ENCODE results near the gene CLDN17. TPM values are rescaled to one million over a fixed set of nuclear protein-coding genes. Genes with fewer than 3 reads are reported as not detected.

CLDN17 gene
- total RNA-seq, 2 donors from 2014 or later: not detected

- TF ChIP-seq, protein P1, sequence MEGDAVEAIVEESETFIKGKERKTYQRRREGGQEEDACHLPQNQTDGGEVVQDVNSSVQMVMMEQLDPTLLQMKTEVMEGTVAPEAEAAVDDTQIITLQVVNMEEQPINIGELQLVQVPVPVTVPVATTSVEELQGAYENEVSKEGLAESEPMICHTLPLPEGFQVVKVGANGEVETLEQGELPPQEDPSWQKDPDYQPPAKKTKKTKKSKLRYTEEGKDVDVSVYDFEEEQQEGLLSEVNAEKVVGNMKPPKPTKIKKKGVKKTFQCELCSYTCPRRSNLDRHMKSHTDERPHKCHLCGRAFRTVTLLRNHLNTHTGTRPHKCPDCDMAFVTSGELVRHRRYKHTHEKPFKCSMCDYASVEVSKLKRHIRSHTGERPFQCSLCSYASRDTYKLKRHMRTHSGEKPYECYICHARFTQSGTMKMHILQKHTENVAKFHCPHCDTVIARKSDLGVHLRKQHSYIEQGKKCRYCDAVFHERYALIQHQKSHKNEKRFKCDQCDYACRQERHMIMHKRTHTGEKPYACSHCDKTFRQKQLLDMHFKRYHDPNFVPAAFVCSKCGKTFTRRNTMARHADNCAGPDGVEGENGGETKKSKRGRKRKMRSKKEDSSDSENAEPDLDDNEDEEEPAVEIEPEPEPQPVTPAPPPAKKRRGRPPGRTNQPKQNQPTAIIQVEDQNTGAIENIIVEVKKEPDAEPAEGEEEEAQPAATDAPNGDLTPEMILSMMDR (IDR thresholded peaks at IDR 0.05): no peak
- ATAC-seq (ENCODE audit: insufficient number of reproducible peaks, low FRiP score, low read depth): no peak
- Histone ChIP-seq H3K4me3 (no peak overlapping the region), H3K27me3 (replicated peaks; ENCODE audit: insufficient read depth) (no peaks in the 10 kb centered on the region), H3K27ac (no peak overlapping the region), H3K36me3 (no peaks in the 10 kb centered on the region), H3K9me3 (no peaks in the 10 kb centered on the region), H3K4me1 (ENCODE audit: control insufficient read depth in 1 of 2, low read depth in 2 of 2) (no peaks in the 10 kb centered on the region)
- no peak for DNase-seq (ENCODE audit: low spot score)
Observed at GRCh38 chr21:30129246-30129645, 37.4 kb downstream of the CLDN17 start.

- ATAC-seq (ENCODE audit: insufficient number of reproducible peaks, low FRiP score, low read depth): no peak
Observed at GRCh38 chr21:30126576-30126975, 40.0 kb downstream of the CLDN17 start.

GRCh38 chr21:30117631-30118030, 49.0 kb downstream of the CLDN17 start:
- DNase-seq (ENCODE audit: low spot score) (no peak), ATAC-seq (ENCODE audit: insufficient number of reproducible peaks, low FRiP score, low read depth) (no peak)
- TF ChIP-seq, protein P1 (IDR thresholded peaks at IDR 0.05): no peak
- no peaks in the 10 kb centered on the region for H3K36me3 ChIP-seq
- H3K9me3 ChIP-seq: no peaks in the 10 kb centered on the region
- no peak overlapping the region for H3K27ac ChIP-seq
- no peak overlapping the region for H3K4me3 ChIP-seq
- no peaks in the 10 kb centered on the region for H3K27me3 ChIP-seq (replicated peaks; ENCODE audit: insufficient read depth)
- no peaks in the 10 kb centered on the region for H3K4me1 ChIP-seq (ENCODE audit: control insufficient read depth in 1 of 2, low read depth in 2 of 2)

More at GRCh38 chr21:30126576-30126975, 40.0 kb downstream of the CLDN17 start:
- Histone ChIP-seq H3K27me3 (replicated peaks; ENCODE audit: insufficient read depth) (no peaks in the 10 kb centered on the region), H3K36me3 (no peaks in the 10 kb centered on the region), H3K4me1 (ENCODE audit: control insufficient read depth in 1 of 2, low read depth in 2 of 2) (no peaks in the 10 kb centered on the region), H3K4me3 (no peak overlapping the region), H3K27ac (no peak overlapping the region), H3K9me3 (no peaks in the 10 kb centered on the region)
- TF ChIP-seq, protein P1 (IDR thresholded peaks at IDR 0.05): no peak
- DNase-seq (ENCODE audit: low spot score): no peak

DNA sequence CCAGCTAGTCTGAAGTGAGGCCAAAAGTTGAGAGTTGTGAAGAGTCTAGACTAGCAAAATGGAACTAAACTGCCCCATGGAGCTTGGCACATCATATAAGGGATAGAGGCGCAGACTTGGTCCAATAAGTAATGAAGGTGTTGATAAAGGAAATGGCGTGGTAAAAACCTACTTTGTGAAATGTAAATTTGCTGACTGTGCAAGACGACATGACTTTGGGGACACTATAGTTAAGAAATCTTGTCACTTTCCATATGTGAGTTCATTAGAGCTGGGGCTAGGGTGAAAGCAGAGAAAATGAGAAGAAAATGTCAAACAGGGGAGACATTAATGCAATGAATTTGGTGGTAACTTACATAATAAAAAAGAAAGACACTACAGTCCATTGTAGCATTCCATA, 50.1 kb downstream of the CLDN17 start:
- no peak for ATAC-seq (ENCODE audit: insufficient number of reproducible peaks, low FRiP score, low read depth)
- TF ChIP-seq, protein P1 (IDR thresholded peaks at IDR 0.05): no peak
- DNase-seq (ENCODE audit: low spot score): no peak
- no peaks in the 10 kb centered on the region for H3K4me1 ChIP-seq (ENCODE audit: control insufficient read depth in 1 of 2, low read depth in 2 of 2)
- no peaks in the 10 kb centered on the region for H3K9me3 ChIP-seq
- no peak overlapping the region for H3K4me3 ChIP-seq
- H3K27ac ChIP-seq: no peak overlapping the region
- no peaks in the 10 kb centered on the region for H3K36me3 ChIP-seq
- H3K27me3 ChIP-seq (replicated peaks; ENCODE audit: insufficient read depth): no peaks in the 10 kb centered on the region

Other genes with a start within 250 kb of the CLDN17 start
- gene GRIK1, start 226.8 kb downstream of the CLDN17 start, total RNA-seq: under 1 TPM in 1 of 2 donors, not detected in 1; 0.21 TPM
- gene CLDN8, start 49.3 kb upstream of the CLDN17 start, total RNA-seq: not detected
- not detected for gene KRTAP24-1, start 116.1 kb upstream of the CLDN17 start, total RNA-seq
- not detected for gene KRTAP25-1, start 122.7 kb upstream of the CLDN17 start, total RNA-seq
- gene KRTAP26-1, start 153.5 kb upstream of the CLDN17 start, total RNA-seq: not detected
- gene KRTAP27-1, start 170.9 kb upstream of the CLDN17 start, total RNA-seq: not detected
- not detected for gene KRTAP23-1, start 181.8 kb upstream of the CLDN17 start, total RNA-seq
- not detected for gene KRTAP13-2, start 205.5 kb upstream of the CLDN17 start, total RNA-seq
- not detected for gene KRTAP13-1, start 229.2 kb upstream of the CLDN17 start, total RNA-seq

All from thoracic aorta (tissue), 2 donors.